Esophagus muscularis mucosa (tissue), 4 donors: ENCODE results near the gene TMEM117. TPM values are rescaled to one million over a fixed set of nuclear protein-coding genes. Genes with fewer than 3 reads are reported as not detected.
"Not testable (repeated sequence)": the region's sequence is repeated elsewhere in the genome, so short reads cannot be mapped to it uniquely, and the experiment has no call there.

Experiments
- DNase-seq: peaks from one replicate; pipeline ENCODE4 v3.0.0-alpha.2; 2017; ENCODE audit errors: extremely low spot score
- H3K27ac ChIP-seq, 4 donors: fragments of 200-600 bp; sonication (generic); replicated peaks in 1 of 4; 1 replicate in 3 of 4; 2 replicates in 1 of 4; pipeline ENCODE4 v1.5.1; 2016 to 2019; ENCODE audit warnings: mild to moderate bottlenecking in 1 of 4
- H3K27me3 ChIP-seq, 4 donors: fragments of 200-600 bp; sonication (generic); one replicate each; pipeline versions ENCODE4 v1.5.1 to v1.6.0; 2016 to 2019
- H3K36me3 ChIP-seq, 4 donors: fragments of 200-600 bp; sonication (generic); one replicate each; pipeline ENCODE4 v1.5.1; 2016 to 2019
- H3K4me1 ChIP-seq, 4 donors: fragments of 200-600 bp; sonication (generic); one replicate each; pipeline ENCODE4 v1.5.1; 2016 to 2019
- H3K4me3 ChIP-seq, 4 donors: fragments of 200-600 bp; sonication (generic); 1 replicate in 2 of 4; 2 replicates in 2 of 4; pipeline ENCODE4 v1.5.1; 2016 to 2019; ENCODE audit warnings: mild to moderate bottlenecking in 4 of 4, moderate library complexity in 1 of 4
- H3K9me3 ChIP-seq, 4 donors: fragments of 200-600 bp; sonication (generic); 1 replicate in 3 of 4; 2 replicates in 1 of 4; pipeline ENCODE4 v1.5.1; 2016 to 2019
- EP300 ChIP-seq: sonication (generic); formaldehyde crosslinking; IDR thresholded peaks from one replicate; pipeline ENCODE4 v1.6.1; 2017; ENCODE audit warnings: antibody characterized with exemption
- POLR2A ChIP-seq: fragments of 450-650 bp; IDR thresholded peaks from one replicate; pipeline ENCODE4 v1.6.1; 2017; ENCODE audit warnings: antibody characterized with exemption, moderate library complexity, mild to moderate bottlenecking, low read depth
- POLR2AphosphoS5 ChIP-seq, 2 donors: sonication (generic); formaldehyde crosslinking; IDR thresholded peaks; one replicate each; pipeline ENCODE4 v1.6.1; 2017; ENCODE audit warnings: antibody characterized with exemption in 2 of 2
- WGBS: methylation state at CpG from one replicate; pipeline ENCODE4 v1.1.5; 2018; 5-methylcytosine and 5-hydroxymethylcytosine counted together
- intact Hi-C: fragments of 100-400 bp; cut with DNase I; formaldehyde crosslinking; loops from one replicate; pipeline ENCODE4 v1.15.1; 2023
- total RNA-seq, 4 donors: library from RNA; depleted of rRNA; stranded (reverse); fragments of >200 nt; gene quantifications; one replicate each; pipeline versions ENCODE4 v1.1.0 to v1.2.1, GENCODE V29; 2016
- TF ChIP-seq, protein P1 (sequence below), 3 experiments: fragments of 200-600 bp in 2 of 3; fragments of 450-650 bp in 1 of 3; sonication (generic) in 2 of 3; IDR thresholded peaks; one replicate each; pipeline ENCODE4 v1.5.1; 2017 to 2019; ENCODE audit warnings: antibody characterized with exemption in 3 of 3, mild to moderate bottlenecking in 2 of 3, moderate library complexity in 1 of 3

The TMEM117 gene
- total RNA-seq, 4 donors from 2014 or later = 11.2 to 18.7 (median 12.8) TPM

DNA sequence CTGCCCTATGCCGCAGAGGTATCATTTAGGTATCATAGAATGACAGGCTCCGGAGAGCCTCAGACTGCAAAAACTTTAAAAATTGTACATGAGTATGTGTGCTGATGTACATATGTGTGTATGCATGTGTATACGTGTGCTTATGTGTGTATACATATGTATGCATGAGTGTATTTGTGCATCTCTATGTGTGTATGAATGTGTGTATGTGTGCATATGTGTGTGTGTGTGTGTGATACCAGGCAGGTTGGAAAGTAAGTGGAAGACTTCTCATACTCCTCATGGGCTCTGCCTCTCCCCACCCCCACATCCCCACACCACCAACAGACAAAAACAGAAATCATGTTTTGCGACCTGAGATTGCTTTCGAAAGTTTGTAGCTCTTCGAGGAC, 621 bp upstream of the TMEM117 start:
- Histone ChIP-seq H3K36me3 (no peaks in the 10 kb centered on the region), H3K4me3 (peak overlapping the region; percentile 80 to 89 (median 84)), H3K9me3 (no peaks in the 10 kb centered on the region), H3K27me3 (no peaks in the 10 kb centered on the region), H3K27ac (peak overlapping the region; percentile 96 to 98 (median 97)), H3K4me1 (peaks cover 8 to 21% (median 19%) of the 10 kb centered on the region in 4 donors)
- WGBS = 79% methylated on average over 3 of the region's 6 CpGs
- intact Hi-C loops = loop anchor here (1.0 kb wide), 1 partner anchor 29 kb away; the partner anchor contains the start of gene TWF1
- no peak for DNase-seq
- TF ChIP-seq, protein P1, sequence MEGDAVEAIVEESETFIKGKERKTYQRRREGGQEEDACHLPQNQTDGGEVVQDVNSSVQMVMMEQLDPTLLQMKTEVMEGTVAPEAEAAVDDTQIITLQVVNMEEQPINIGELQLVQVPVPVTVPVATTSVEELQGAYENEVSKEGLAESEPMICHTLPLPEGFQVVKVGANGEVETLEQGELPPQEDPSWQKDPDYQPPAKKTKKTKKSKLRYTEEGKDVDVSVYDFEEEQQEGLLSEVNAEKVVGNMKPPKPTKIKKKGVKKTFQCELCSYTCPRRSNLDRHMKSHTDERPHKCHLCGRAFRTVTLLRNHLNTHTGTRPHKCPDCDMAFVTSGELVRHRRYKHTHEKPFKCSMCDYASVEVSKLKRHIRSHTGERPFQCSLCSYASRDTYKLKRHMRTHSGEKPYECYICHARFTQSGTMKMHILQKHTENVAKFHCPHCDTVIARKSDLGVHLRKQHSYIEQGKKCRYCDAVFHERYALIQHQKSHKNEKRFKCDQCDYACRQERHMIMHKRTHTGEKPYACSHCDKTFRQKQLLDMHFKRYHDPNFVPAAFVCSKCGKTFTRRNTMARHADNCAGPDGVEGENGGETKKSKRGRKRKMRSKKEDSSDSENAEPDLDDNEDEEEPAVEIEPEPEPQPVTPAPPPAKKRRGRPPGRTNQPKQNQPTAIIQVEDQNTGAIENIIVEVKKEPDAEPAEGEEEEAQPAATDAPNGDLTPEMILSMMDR (IDR thresholded peaks at IDR 0.05) = no peak
- no peak for TF ChIP-seq EP300
- TF ChIP-seq POLR2A = no peak
- TF ChIP-seq POLR2AphosphoS5 (IDR thresholded peaks at IDR 0.05) = no peak

DNA sequence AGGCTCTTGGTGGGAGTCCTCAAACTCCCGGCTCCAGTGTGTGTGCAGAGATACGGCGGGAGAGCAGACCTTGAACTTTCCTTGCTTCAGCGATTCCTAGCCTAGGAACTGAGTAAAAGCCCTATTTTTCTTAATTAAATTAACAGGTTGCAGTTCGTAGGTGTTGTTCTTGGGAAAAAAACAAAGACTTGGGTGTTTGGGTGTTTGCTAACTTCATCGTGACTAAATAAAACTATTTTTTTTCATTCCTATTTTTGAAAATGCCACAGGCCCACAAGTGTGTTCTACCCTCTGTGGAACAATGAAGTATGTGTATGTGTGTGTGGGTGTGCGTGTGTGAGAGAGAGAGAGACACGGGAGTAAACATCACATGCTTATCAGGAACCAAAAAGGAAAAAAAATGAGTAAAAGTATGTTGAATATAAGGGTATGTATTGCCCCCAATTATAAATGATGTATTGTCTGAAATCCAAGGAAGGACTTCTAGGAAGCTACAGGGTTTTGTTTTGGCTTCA, 651 bp downstream of the TMEM117 start:
- intact Hi-C loops = no loop called here
- H3K36me3 ChIP-seq = no peaks in the 10 kb centered on the region
- peak overlapping the region; percentile 80 to 89 (median 84) for H3K4me3 ChIP-seq
- WGBS = 3% methylated on average over 5 of the region's 8 CpGs
- peaks cover 8 to 21% (median 19%) of the 10 kb centered on the region in 4 donors for H3K4me1 ChIP-seq
- no peak for DNase-seq
- H3K27ac ChIP-seq = peak overlapping the region; percentile 96 to 98 (median 97)
- TF ChIP-seq, protein P1 (IDR thresholded peaks at IDR 0.05) = no peak
- no peak for TF ChIP-seq POLR2A
- TF ChIP-seq EP300 = no peak
- no peak for TF ChIP-seq POLR2AphosphoS5 (IDR thresholded peaks at IDR 0.05)
- H3K9me3 ChIP-seq = no peaks in the 10 kb centered on the region
- H3K27me3 ChIP-seq = no peaks in the 10 kb centered on the region

DNA sequence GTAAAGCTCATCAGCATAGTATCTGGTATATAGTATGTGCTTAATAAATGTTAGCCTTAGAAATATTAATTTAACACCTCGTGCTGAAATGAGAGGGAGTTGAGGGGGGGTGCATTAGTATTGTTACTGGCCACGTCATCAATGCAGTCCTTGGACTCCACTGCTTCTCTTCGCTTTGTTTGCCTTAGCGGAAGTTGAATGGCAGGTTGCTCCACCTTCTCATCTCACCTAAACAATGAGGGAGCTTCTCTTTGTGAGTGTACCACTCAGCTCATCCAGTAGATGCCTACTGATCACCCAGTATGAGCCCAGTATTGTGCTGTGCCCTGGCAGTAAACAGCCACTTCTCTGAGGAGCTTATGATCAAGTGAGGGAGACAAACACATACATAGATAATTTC, 4.5 kb downstream of the TMEM117 start:
- intact Hi-C loops = no loop called here
- H3K4me3 ChIP-seq = no peak overlapping the region
- peaks cover 8 to 15% (median 11%) of the 10 kb centered on the region in 4 donors for H3K4me1 ChIP-seq
- no peak overlapping the region for H3K27ac ChIP-seq
- no peaks in the 10 kb centered on the region for H3K9me3 ChIP-seq
- TF ChIP-seq POLR2A = no peak
- TF ChIP-seq EP300 = no peak
- TF ChIP-seq, protein P1 (IDR thresholded peaks at IDR 0.05) = no peak
- H3K36me3 ChIP-seq = peaks cover 0 to 7% (median 0%) of the 10 kb centered on the region in 4 donors
- DNase-seq = no peak
- H3K27me3 ChIP-seq = no peaks in the 10 kb centered on the region
- 94% methylated on average over 4 of the region's 4 CpGs for WGBS

DNA sequence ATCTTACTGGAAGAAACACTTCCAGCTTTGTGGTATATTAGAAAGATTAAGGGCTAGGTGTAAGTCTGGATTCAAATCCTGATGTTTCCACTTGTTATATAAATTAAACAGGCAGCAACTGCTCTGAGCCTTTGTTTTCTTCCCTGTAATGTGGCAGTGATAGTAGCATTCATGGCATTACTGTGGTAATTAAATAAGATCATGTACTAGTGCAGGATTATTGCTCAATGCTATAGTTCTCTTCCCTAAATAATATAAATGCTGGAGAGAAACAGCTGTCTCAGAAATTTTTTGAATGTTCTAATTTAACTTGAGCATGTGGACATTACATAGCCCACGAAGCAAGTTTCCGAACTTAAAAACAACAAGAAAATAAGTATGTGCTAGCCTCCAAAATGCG, 5.4 kb downstream of the TMEM117 start:
- 76% methylated on average over 3 of the region's 3 CpGs for WGBS
- H3K9me3 ChIP-seq = no peaks in the 10 kb centered on the region
- peaks cover 8 to 12% (median 10%) of the 10 kb centered on the region in 4 donors for H3K4me1 ChIP-seq
- no peaks in the 10 kb centered on the region for H3K27me3 ChIP-seq
- no peak overlapping the region for H3K4me3 ChIP-seq
- H3K27ac ChIP-seq = no peak overlapping the region
- no peak for TF ChIP-seq POLR2A
- TF ChIP-seq EP300 = no peak
- TF ChIP-seq, protein P1 (IDR thresholded peaks at IDR 0.05) = no peak
- TF ChIP-seq POLR2AphosphoS5 (IDR thresholded peaks at IDR 0.05) = no peak
- H3K36me3 ChIP-seq = peaks cover 0 to 7% (median 0%) of the 10 kb centered on the region in 4 donors
- intact Hi-C loops = no loop called here
- no peak for DNase-seq

DNA sequence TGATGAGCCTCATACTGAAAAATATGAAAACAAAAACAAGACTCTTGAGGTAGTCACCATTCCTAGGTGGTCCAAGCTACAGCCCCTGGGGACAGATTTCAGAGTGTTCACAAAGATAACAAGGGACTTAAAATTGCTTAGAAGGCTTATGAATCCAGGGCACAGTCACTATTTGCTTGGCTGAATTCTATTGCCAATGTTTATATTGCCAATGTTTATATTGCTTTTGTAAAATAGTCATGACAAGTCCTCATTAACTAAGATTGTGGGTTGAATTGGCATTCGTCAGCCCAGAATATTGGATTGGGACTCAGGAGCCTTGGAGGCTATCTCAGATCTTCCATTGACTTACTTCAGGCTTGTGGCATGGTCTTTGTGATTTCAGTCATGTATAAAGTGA, 6.4 kb downstream of the TMEM117 start:
- Histone ChIP-seq H3K4me3 (no peak overlapping the region), H3K36me3 (peaks cover 0 to 7% (median 0%) of the 10 kb centered on the region in 4 donors), H3K27ac (no peak overlapping the region), H3K4me1 (peaks cover 2 to 5% (median 2%) of the 10 kb centered on the region in 4 donors), H3K27me3 (no peaks in the 10 kb centered on the region), H3K9me3 (no peaks in the 10 kb centered on the region)
- no peak for TF ChIP-seq POLR2A
- 100% methylated on average over 1 of the region's 1 CpG for WGBS
- intact Hi-C loops = no loop called here
- DNase-seq = no peak

DNA sequence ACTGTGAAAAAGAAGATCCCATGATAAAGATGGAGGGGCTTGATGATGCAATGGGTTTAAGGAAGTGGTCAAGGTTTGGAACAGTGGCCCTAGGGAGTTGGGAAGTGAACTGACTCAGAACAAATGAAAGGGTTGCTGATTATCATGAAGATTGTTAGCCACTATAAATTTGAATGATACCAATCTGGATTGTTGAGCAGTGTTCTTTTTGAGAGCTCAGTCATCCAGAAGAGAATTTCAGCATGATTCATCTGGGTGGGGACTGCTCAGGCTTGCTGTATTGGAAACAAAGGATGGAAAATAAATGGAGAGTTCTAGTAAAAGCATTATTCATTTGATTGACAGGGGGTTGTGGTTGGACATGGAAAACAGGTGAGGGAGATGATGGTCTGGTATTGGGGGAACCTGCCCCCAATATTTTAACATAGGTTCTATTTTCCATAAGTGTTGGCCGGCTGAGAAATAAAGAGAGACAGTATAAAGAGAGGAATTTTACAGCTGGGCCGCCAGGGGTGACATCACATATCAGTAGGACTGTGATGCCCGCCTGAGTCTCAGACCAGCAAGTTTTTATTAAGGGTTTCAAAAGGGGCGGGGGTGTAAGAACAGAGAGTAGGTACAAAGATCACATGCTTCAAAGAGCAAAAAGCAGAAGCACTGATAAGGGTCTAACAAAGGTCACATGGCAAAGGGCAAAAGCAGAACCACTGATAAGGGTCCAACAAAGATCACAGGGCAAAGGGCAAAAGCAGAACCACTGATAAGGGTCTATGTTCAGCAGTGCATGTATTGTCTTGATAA, 11.7 kb downstream of the TMEM117 start:
- intact Hi-C loops, H3K36me3 ChIP-seq, H3K27ac ChIP-seq, H3K27me3 ChIP-seq, DNase-seq, H3K9me3 ChIP-seq, H3K4me3 ChIP-seq, H3K4me1 ChIP-seq: not testable (repeated sequence)
- 85% methylated on average over 4 of the region's 4 CpGs for WGBS
